GM23338 (cell line): ENCODE measurements around the gene IRS1. TPM values are rescaled to one million over a fixed set of nuclear protein-coding genes. Genes with fewer than 3 reads are reported as not detected.

Experiments
- ATAC-seq: fragments of 200-7000 bp; cut with Tn5 transposase; 3 replicates; pipeline ENCODE4 v1.9.1; 2020
- DNase-seq: peaks from one replicate; pipeline ENCODE4 v3.0.0-alpha.2; 2015; ENCODE audit warnings: low spot score
- H2AFZ ChIP-seq: fragments of 200-600 bp; sonication (generic); 2 replicates; pipeline ENCODE4 v1.8.0; 2016; ENCODE audit warnings: antibody characterized with exemption, mild to moderate bottlenecking, moderate library complexity
- H3F3A ChIP-seq: fragments of 200-600 bp; sonication (generic); replicated peaks from 2 replicates; pipeline ENCODE4 v1.8.0; 2017; ENCODE audit warnings: antibody characterized with exemption, mixed run types, low read depth
- H3K27ac ChIP-seq: fragments of 200-600 bp; sonication (generic); 2 replicates; pipeline ENCODE4 v1.6.1; 2016; ENCODE audit warnings: low read depth
- H3K27me3 ChIP-seq: fragments of 200-600 bp; sonication (generic); 2 replicates; pipeline ENCODE4 v1.8.0; 2016; ENCODE audit warnings: mild to moderate bottlenecking, mixed run types, moderate library complexity; ENCODE audit not compliant: insufficient read depth
- H3K36me3 ChIP-seq: fragments of 200-600 bp; sonication (generic); 2 replicates; pipeline ENCODE4 v1.8.0; 2016; ENCODE audit warnings: mild to moderate bottlenecking; ENCODE audit not compliant: insufficient read depth
- H3K4me1 ChIP-seq: fragments of 200-600 bp; sonication (generic); 2 replicates; pipeline ENCODE4 v1.8.0; 2016; ENCODE audit warnings: mild to moderate bottlenecking, moderate library complexity; ENCODE audit not compliant: insufficient read depth
- H3K4me2 ChIP-seq: fragments of 200-600 bp; sonication (generic); 2 replicates; pipeline ENCODE4 v1.7.1; 2017; ENCODE audit warnings: mixed run types
- H3K4me3 ChIP-seq: fragments of 200-600 bp; sonication (generic); 2 replicates; pipeline ENCODE4 v1.6.1; 2016; ENCODE audit warnings: mixed run types
- H3K79me2 ChIP-seq: fragments of 200-600 bp; sonication (generic); replicated peaks from 2 replicates; pipeline ENCODE4 v1.8.0; 2017; ENCODE audit warnings: mild to moderate bottlenecking; ENCODE audit not compliant: insufficient read depth
- H3K9me2 ChIP-seq: fragments of 200-600 bp; sonication (generic); 2 replicates; pipeline ENCODE4 v1.8.0; 2017; ENCODE audit not compliant: insufficient read depth
- H4K20me1 ChIP-seq: fragments of 200-600 bp; sonication (generic); replicated peaks from 2 replicates; pipeline ENCODE4 v1.8.0; 2017; ENCODE audit warnings: mild to moderate bottlenecking; ENCODE audit not compliant: insufficient read depth
- H3K27ac Mint-ChIP-seq: 2 replicates; pipeline ENCODE4 v1.8.0; 2020; ENCODE audit warnings: inconsistent platforms, mild to moderate bottlenecking, moderate library complexity, mixed read lengths
- H3K27me3 Mint-ChIP-seq: 3 replicates; pipeline ENCODE4 v1.8.0; 2022; ENCODE audit warnings: low read depth, mild to moderate bottlenecking, moderate library complexity, mixed read lengths, inconsistent platforms; ENCODE audit not compliant: insufficient read depth, poor library complexity
- H3K36me3 Mint-ChIP-seq: 3 replicates; pipeline ENCODE4 v1.8.0; 2021; ENCODE audit warnings: low read depth, mild to moderate bottlenecking, inconsistent platforms, moderate library complexity, mixed read lengths
- H3K4me1 Mint-ChIP-seq: 3 replicates; pipeline ENCODE4 v1.8.0; 2020; ENCODE audit warnings: mild to moderate bottlenecking, inconsistent platforms, mixed read lengths
- H3K4me3 Mint-ChIP-seq: 3 replicates; pipeline ENCODE4 v1.8.0; 2021; ENCODE audit warnings: moderate library complexity, mild to moderate bottlenecking, inconsistent platforms, mixed read lengths
- H3K9me3 Mint-ChIP-seq: 3 replicates; pipeline ENCODE4 v1.8.0; 2020; ENCODE audit warnings: moderate library complexity, mild to moderate bottlenecking, inconsistent platforms, mixed read lengths
- CREB1 ChIP-seq: fragments of 250-450 bp; sonication (Bioruptor Pico); IDR thresholded peaks from 2 replicates; pipeline ENCODE4 v1.5.0; 2020; ENCODE audit warnings: low read depth, mild to moderate bottlenecking, moderate library complexity
- EZH2 ChIP-seq: fragments of 200-600 bp; sonication (generic); IDR thresholded peaks from one replicate; pipeline ENCODE4 v1.8.0; 2017; ENCODE audit warnings: antibody characterized with exemption, mild to moderate bottlenecking, low read depth; ENCODE audit not compliant: unreplicated experiment
- EZH2phosphoT487 ChIP-seq: fragments of 200-600 bp; sonication (generic); IDR thresholded peaks from one replicate; pipeline ENCODE4 v1.8.1; 2018; ENCODE audit warnings: antibody characterized with exemption; ENCODE audit not compliant: unreplicated experiment
- JUNB ChIP-seq: IDR thresholded peaks from one replicate; pipeline ENCODE4 v1.6.1; 2016; ENCODE audit warnings: antibody characterized with exemption; ENCODE audit not compliant: unreplicated experiment
- NANOG ChIP-seq: IDR thresholded peaks from 2 replicates; pipeline ENCODE4 v1.6.1; 2016; ENCODE audit warnings: antibody characterized with exemption, borderline replicate concordance
- POLR2AphosphoS5 ChIP-seq: IDR thresholded peaks from 2 replicates; pipeline ENCODE4 v1.6.1; 2016; ENCODE audit warnings: antibody characterized with exemption, low read depth
- STAT1 ChIP-seq: IDR thresholded peaks from one replicate; pipeline ENCODE4 v1.6.1; 2016; ENCODE audit warnings: antibody characterized with exemption; ENCODE audit not compliant: unreplicated experiment
- ZNF114 ChIP-seq: fragments of 250-450 bp; sonication (Bioruptor Pico); IDR thresholded peaks from 2 replicates; pipeline ENCODE4 v1.5.0; 2020; ENCODE audit warnings: mild to moderate bottlenecking, moderate library complexity
- ZNF331 ChIP-seq: fragments of 250-450 bp; sonication (Bioruptor Pico); IDR thresholded peaks from 2 replicates; pipeline ENCODE4 v1.5.0; 2020; ENCODE audit warnings: low read depth, mild to moderate bottlenecking, moderate library complexity
- polyA plus RNA-seq: library from polyadenylated mRNA; unstranded; fragments of >200 nt; fragmentation: Nextera tagmentation; extraction: Ambion mirVana; gene quantifications from 2 replicates; pipeline ENCODE4 v1.2.1, GENCODE V29; 2016
- total RNA-seq: library from RNA; depleted of rRNA; stranded (reverse); fragments of >200 nt; shearing (Covaris generic); gene quantifications from 2 replicates; pipeline ENCODE4 v1.2.3, GENCODE V29; 2014
- TF ChIP-seq, protein P1 (sequence below): IDR thresholded peaks from one replicate; pipeline ENCODE4 v1.6.1; 2018; ENCODE audit warnings: antibody characterized with exemption; ENCODE audit not compliant: unreplicated experiment
- TF ChIP-seq, protein P2 (sequence below): IDR thresholded peaks from 2 replicates; pipeline ENCODE4 v1.6.1; 2016; ENCODE audit warnings: antibody characterized with exemption
- TF ChIP-seq, protein P3 (sequence below), 2 experiments: fragments of 200-600 bp in 1 of 2; sonication (generic) in 1 of 2; conservative IDR thresholded peaks; 2 replicates each; pipeline versions ENCODE4 v1.5.1 to v1.6.1; 2016 to 2017; ENCODE audit warnings: antibody characterized with exemption in 2 of 2, low read depth in 2 of 2, mild to moderate bottlenecking in 2 of 2, moderate library complexity in 1 of 2
- TF ChIP-seq, protein P4 (sequence below): fragments of 250-450 bp; sonication (Bioruptor Pico); IDR thresholded peaks from 2 replicates; pipeline ENCODE4 v1.5.0; 2020; ENCODE audit warnings: mild to moderate bottlenecking, moderate library complexity

Gene IRS1
- total and polyA plus RNA-seq, 2 experiments from 2014 or later: 6.9 to 26.2 TPM

DNA sequence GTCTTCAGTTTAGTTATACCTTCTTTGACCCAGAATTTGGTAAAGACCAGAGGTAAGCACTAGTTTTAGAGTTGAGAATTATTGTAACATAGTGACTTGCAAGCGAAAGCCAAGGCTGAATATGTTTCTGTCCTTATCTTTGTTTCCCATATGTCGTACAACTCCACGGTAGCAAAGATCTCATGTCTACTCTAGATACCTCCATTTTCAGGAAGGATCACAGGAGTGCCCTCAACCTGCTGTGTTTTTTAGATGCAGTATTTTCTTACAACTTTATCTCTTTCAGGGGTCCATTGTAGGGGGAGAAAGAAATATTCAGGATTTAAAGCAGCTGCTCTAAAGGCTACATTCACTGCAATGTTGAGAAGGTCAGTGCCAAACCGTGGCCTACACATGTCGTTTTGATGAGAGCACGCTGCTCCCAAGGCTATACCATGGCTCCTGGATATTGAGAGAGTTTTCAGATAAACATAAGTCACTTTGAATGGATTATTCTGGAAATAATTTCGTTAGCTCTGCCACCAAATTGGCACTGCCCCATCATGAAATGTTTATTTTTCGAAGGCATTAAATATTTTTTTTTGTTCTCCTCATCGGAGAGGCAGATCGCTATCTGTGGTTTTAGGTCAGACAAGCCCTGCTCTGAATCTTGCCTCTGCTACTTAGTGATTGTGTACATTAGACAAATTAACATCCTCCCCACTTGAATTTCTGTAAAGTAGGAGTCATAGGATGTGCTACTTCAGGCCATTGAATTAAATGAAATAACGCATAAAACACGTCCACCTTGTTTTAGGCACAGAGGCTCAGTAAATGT lies 38.4 kb upstream of the IRS1 start:
- Histone ChIP-seq H3K79me2 (peaks cover 36% of the 10 kb centered on the region), H3K4me1 (peaks cover 16% of the 10 kb centered on the region), H3K27me3 (peaks cover 9% of the 10 kb centered on the region; the same call in 1 of the 2 replicates), H3K4me3 (no peak overlapping the region), H3K9me2 (no peaks in the 10 kb centered on the region; the same call in 1 of the 2 replicates), H3F3A (peaks cover 10% of the 10 kb centered on the region; the same call in 1 of the 2 replicates), H2AFZ (no peak overlapping the region), H3K36me3 (no peaks in the 10 kb centered on the region; the same call in 1 of the 2 replicates), H3K4me2 (no peak overlapping the region), H3K27ac (no peak overlapping the region), H4K20me1 (no peaks in the 10 kb centered on the region; the same call in 1 of the 2 replicates)
- DNase-seq (no peak), ATAC-seq (no peak)
- H3K4me3 Mint-ChIP-seq: peak overlapping the region; percentile 89; the same call in 1 of the 3 replicates
- peak overlapping the region; percentile 61; the same call in 1 of the 2 replicates for H3K27ac Mint-ChIP-seq
- H3K27me3 Mint-ChIP-seq: peaks cover 5% of the 10 kb centered on the region
- TF ChIP-seq POLR2AphosphoS5 (no peak), EZH2phosphoT487 (no peak), JUNB (no peak), CREB1 (no peak), ZNF331 (CRISPR knock-in tag) (no peak), EZH2 (no peak), ZNF114 (CRISPR knock-in tag) (no peak), STAT1 (no peak), NANOG (no peak)
- TF ChIP-seq, protein P1, sequence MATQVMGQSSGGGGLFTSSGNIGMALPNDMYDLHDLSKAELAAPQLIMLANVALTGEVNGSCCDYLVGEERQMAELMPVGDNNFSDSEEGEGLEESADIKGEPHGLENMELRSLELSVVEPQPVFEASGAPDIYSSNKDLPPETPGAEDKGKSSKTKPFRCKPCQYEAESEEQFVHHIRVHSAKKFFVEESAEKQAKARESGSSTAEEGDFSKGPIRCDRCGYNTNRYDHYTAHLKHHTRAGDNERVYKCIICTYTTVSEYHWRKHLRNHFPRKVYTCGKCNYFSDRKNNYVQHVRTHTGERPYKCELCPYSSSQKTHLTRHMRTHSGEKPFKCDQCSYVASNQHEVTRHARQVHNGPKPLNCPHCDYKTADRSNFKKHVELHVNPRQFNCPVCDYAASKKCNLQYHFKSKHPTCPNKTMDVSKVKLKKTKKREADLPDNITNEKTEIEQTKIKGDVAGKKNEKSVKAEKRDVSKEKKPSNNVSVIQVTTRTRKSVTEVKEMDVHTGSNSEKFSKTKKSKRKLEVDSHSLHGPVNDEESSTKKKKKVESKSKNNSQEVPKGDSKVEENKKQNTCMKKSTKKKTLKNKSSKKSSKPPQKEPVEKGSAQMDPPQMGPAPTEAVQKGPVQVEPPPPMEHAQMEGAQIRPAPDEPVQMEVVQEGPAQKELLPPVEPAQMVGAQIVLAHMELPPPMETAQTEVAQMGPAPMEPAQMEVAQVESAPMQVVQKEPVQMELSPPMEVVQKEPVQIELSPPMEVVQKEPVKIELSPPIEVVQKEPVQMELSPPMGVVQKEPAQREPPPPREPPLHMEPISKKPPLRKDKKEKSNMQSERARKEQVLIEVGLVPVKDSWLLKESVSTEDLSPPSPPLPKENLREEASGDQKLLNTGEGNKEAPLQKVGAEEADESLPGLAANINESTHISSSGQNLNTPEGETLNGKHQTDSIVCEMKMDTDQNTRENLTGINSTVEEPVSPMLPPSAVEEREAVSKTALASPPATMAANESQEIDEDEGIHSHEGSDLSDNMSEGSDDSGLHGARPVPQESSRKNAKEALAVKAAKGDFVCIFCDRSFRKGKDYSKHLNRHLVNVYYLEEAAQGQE: no peak
- TF ChIP-seq, protein P2, sequence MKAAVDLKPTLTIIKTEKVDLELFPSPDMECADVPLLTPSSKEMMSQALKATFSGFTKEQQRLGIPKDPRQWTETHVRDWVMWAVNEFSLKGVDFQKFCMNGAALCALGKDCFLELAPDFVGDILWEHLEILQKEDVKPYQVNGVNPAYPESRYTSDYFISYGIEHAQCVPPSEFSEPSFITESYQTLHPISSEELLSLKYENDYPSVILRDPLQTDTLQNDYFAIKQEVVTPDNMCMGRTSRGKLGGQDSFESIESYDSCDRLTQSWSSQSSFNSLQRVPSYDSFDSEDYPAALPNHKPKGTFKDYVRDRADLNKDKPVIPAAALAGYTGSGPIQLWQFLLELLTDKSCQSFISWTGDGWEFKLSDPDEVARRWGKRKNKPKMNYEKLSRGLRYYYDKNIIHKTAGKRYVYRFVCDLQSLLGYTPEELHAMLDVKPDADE: no peak
- TF ChIP-seq, protein P3, sequence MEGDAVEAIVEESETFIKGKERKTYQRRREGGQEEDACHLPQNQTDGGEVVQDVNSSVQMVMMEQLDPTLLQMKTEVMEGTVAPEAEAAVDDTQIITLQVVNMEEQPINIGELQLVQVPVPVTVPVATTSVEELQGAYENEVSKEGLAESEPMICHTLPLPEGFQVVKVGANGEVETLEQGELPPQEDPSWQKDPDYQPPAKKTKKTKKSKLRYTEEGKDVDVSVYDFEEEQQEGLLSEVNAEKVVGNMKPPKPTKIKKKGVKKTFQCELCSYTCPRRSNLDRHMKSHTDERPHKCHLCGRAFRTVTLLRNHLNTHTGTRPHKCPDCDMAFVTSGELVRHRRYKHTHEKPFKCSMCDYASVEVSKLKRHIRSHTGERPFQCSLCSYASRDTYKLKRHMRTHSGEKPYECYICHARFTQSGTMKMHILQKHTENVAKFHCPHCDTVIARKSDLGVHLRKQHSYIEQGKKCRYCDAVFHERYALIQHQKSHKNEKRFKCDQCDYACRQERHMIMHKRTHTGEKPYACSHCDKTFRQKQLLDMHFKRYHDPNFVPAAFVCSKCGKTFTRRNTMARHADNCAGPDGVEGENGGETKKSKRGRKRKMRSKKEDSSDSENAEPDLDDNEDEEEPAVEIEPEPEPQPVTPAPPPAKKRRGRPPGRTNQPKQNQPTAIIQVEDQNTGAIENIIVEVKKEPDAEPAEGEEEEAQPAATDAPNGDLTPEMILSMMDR (conservative IDR thresholded peaks at IDR 0.05; ENCODE audit: low read depth in 2 of 2): no peak
- TF ChIP-seq, protein P4, sequence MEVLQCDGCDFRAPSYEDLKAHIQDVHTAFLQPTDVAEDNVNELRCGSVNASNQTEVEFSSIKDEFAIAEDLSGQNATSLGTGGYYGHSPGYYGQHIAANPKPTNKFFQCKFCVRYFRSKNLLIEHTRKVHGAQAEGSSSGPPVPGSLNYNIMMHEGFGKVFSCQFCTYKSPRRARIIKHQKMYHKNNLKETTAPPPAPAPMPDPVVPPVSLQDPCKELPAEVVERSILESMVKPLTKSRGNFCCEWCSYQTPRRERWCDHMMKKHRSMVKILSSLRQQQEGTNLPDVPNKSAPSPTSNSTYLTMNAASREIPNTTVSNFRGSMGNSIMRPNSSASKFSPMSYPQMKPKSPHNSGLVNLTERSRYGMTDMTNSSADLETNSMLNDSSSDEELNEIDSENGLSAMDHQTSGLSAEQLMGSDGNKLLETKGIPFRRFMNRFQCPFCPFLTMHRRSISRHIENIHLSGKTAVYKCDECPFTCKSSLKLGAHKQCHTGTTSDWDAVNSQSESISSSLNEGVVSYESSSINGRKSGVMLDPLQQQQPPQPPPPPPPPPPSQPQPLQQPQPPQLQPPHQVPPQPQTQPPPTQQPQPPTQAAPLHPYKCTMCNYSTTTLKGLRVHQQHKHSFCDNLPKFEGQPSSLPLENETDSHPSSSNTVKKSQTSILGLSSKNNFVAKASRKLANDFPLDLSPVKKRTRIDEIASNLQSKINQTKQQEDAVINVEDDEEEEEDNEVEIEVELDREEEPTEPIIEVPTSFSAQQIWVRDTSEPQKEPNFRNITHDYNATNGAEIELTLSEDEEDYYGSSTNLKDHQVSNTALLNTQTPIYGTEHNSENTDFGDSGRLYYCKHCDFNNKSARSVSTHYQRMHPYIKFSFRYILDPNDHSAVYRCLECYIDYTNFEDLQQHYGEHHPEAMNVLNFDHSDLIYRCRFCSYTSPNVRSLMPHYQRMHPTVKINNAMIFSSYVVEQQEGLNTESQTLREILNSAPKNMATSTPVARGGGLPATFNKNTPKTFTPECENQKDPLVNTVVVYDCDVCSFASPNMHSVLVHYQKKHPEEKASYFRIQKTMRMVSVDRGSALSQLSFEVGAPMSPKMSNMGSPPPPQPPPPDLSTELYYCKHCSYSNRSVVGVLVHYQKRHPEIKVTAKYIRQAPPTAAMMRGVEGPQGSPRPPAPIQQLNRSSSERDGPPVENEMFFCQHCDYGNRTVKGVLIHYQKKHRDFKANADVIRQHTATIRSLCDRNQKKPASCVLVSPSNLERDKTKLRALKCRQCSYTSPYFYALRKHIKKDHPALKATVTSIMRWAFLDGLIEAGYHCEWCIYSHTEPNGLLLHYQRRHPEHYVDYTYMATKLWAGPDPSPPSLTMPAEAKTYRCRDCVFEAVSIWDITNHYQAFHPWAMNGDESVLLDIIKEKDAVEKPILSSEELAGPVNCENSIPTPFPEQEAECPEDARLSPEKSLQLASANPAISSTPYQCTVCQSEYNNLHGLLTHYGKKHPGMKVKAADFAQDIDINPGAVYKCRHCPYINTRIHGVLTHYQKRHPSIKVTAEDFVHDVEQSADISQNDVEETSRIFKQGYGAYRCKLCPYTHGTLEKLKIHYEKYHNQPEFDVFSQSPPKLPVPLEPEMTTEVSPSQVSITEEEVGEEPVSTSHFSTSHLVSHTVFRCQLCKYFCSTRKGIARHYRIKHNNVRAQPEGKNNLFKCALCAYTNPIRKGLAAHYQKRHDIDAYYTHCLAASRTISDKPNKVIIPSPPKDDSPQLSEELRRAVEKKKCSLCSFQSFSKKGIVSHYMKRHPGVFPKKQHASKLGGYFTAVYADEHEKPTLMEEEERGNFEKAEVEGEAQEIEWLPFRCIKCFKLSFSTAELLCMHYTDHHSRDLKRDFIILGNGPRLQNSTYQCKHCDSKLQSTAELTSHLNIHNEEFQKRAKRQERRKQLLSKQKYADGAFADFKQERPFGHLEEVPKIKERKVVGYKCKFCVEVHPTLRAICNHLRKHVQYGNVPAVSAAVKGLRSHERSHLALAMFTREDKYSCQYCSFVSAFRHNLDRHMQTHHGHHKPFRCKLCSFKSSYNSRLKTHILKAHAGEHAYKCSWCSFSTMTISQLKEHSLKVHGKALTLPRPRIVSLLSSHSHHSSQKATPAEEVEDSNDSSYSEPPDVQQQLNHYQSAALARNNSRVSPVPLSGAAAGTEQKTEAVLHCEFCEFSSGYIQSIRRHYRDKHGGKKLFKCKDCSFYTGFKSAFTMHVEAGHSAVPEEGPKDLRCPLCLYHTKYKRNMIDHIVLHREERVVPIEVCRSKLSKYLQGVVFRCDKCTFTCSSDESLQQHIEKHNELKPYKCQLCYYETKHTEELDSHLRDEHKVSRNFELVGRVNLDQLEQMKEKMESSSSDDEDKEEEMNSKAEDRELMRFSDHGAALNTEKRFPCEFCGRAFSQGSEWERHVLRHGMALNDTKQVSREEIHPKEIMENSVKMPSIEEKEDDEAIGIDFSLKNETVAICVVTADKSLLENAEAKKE: no peak
- peaks cover 29% of the 10 kb centered on the region; the same call in 2 of the 3 replicates for H3K36me3 Mint-ChIP-seq
- H3K9me3 Mint-ChIP-seq: peaks cover 3% of the 10 kb centered on the region; the same call in 1 of the 3 replicates
- peaks cover 15% of the 10 kb centered on the region for H3K4me1 Mint-ChIP-seq
